HCT116 (cell line): ENCODE data around the gene ZEB2. TPM values are rescaled to one million over a fixed set of nuclear protein-coding genes. Genes with fewer than 3 reads are reported as not detected.

Experiments
- ATAC-seq: fragments of 200-7000 bp; cut with Tn5 transposase; 2 replicates; pipeline ENCODE4 v1.9.1; 2020; ENCODE audit warnings: mild to moderate bottlenecking, moderate library complexity
- BruUV-seq: library from RNA; stranded (reverse); fragments of 400-500 nt; replicated peaks from 2 replicates; lab custom pipeline; 2021; lab: Mats Ljungman, UMichigan
- CTCF ChIA-PET: fragments of 300-600 bp; sonication (Branson Sonifier 250); formaldehyde crosslinking; loops from one replicate; lab custom pipeline; 2021; ENCODE audit warnings: antibody characterized with exemption; lab: Charles Lee
- POLR2A ChIA-PET: fragments of 300-600, 350-600 bp; sonication (Branson Sonifier 250); formaldehyde crosslinking; loops from one replicate; lab custom pipeline; 2021; ENCODE audit warnings: antibody characterized with exemption; lab: Charles Lee
- RAD21 ChIA-PET, 2 experiments: fragments of 300-600 bp; sonication (Branson Sonifier 250); formaldehyde crosslinking; loops; one replicate each; lab custom pipeline; 2023; ENCODE audit warnings: low total read pairs in 2 of 2; ENCODE audit not compliant: uncharacterized antibody in 2 of 2, unreplicated experiment in 2 of 2, low non-redundant PET in 1 of 2; lab: Charles Lee
- DNase-seq: peaks from one replicate; pipeline ENCODE4 v3.0.0-alpha.2; 2010; ENCODE audit warnings: low read depth, low spot score
- H2AFZ ChIP-seq: fragments of 200-600 bp; shearing (Covaris generic), sonication (generic); 2 replicates; pipeline ENCODE4 v1.6.1; 2017; ENCODE audit warnings: low read depth, mixed run types, mixed read lengths, antibody characterized with exemption, low read length; ENCODE audit not compliant: poor library complexity, severe bottlenecking
- H3K27ac ChIP-seq: 2 replicates; pipeline ENCODE4 v1.5.1; 2012; ENCODE audit warnings: low read depth, low read length
- H3K27me3 ChIP-seq: fragments of 200-600 bp; sonication (generic); 2 replicates; pipeline ENCODE4 v1.6.1; 2016; ENCODE audit warnings: mixed run types, low read length, mixed read lengths; ENCODE audit not compliant: insufficient read depth
- H3K36me3 ChIP-seq, 2 experiments: fragments of 200-500 bp in 1 of 2; fragments of 200-600 bp in 1 of 2; sonication (Bioruptor generic) in 1 of 2; sonication (generic) in 1 of 2; 2 replicates each; pipeline versions ENCODE4 v1.5.1 to v1.6.1; 2014 to 2016; ENCODE audit warnings: low read length in 2 of 2, inconsistent platforms in 1 of 2, mixed read lengths in 1 of 2, mixed run types in 1 of 2; ENCODE audit not compliant: insufficient read depth in 2 of 2, control insufficient read depth in 1 of 2
- H3K4me1 ChIP-seq, 2 experiments: fragments of 200-600 bp in 1 of 2; sonication (generic) in 1 of 2; 2 replicates each; pipeline versions ENCODE4 v1.5.1 to v1.6.1; 2012 to 2017; ENCODE audit warnings: low read length in 2 of 2, inconsistent platforms in 1 of 2, mild to moderate bottlenecking in 1 of 2, mixed read lengths in 1 of 2, mixed run types in 1 of 2, moderate library complexity in 1 of 2; ENCODE audit not compliant: insufficient read depth in 2 of 2, control insufficient read depth in 1 of 2
- H3K4me2 ChIP-seq: fragments of 200-600 bp; sonication (generic); 2 replicates; pipeline ENCODE4 v1.6.1; 2017; ENCODE audit warnings: mixed run types, low read length, mixed read lengths
- H3K4me3 ChIP-seq, 2 experiments: fragments of 200-600 bp in 1 of 2; sonication (generic) in 1 of 2; replicated peaks in 1 of 2; 2 replicates each; pipeline ENCODE4 v1.5.1; 2011 to 2016; ENCODE audit warnings: low read length in 2 of 2, control low read depth in 1 of 2, low read depth in 1 of 2, mild to moderate bottlenecking in 1 of 2, mixed read lengths in 1 of 2, mixed run types in 1 of 2
- H3K79me2 ChIP-seq: fragments of 200-600 bp; sonication (generic); 2 replicates; pipeline ENCODE4 v1.6.1; 2017; ENCODE audit warnings: mild to moderate bottlenecking, mixed run types, low read length, moderate library complexity, mixed read lengths; ENCODE audit not compliant: insufficient read depth
- H3K9ac ChIP-seq: fragments of 200-600 bp; sonication (generic); 2 replicates; pipeline ENCODE4 v1.6.1; 2016; ENCODE audit warnings: low read length, mixed read lengths
- H3K9me2 ChIP-seq: fragments of 200-600 bp; sonication (generic), shearing (Covaris generic); 2 replicates; pipeline ENCODE4 v1.6.1; 2017; ENCODE audit warnings: mixed run types, mild to moderate bottlenecking, moderate library complexity; ENCODE audit not compliant: insufficient read depth
- H3K9me3 ChIP-seq, 2 experiments: fragments of 200-500 bp in 1 of 2; fragments of 200-600 bp in 1 of 2; sonication (Bioruptor generic) in 1 of 2; sonication (generic) in 1 of 2; 2 replicates each; pipeline ENCODE4 v1.6.1; 2014 to 2017; ENCODE audit warnings: low read length in 2 of 2, mixed read lengths in 2 of 2, inconsistent platforms in 1 of 2, low read depth in 1 of 2, mild to moderate bottlenecking in 1 of 2, mixed run types in 1 of 2, moderate library complexity in 1 of 2; ENCODE audit not compliant: control insufficient read depth in 1 of 2, insufficient read depth in 1 of 2
- H4K20me1 ChIP-seq: fragments of 200-600 bp; sonication (generic), shearing (Covaris generic); 2 replicates; pipeline ENCODE4 v1.6.1; 2017; ENCODE audit warnings: mixed run types, mild to moderate bottlenecking, moderate library complexity; ENCODE audit not compliant: insufficient read depth
- CTCF ChIP-seq, 3 experiments: fragments of 200-600 bp in 1 of 3; sonication (generic) in 1 of 3; IDR thresholded peaks in 2 of 3; conservative IDR thresholded peaks in 1 of 3; 2 replicates each; pipeline ENCODE4 v1.5.1; 2012 to 2017; ENCODE audit warnings: low read depth in 2 of 3, low read length in 2 of 3, antibody characterized with exemption in 1 of 3, borderline replicate concordance in 1 of 3, control low read depth in 1 of 3, mild to moderate bottlenecking in 1 of 3, mixed read lengths in 1 of 3, mixed run types in 1 of 3, moderate library complexity in 1 of 3; ENCODE audit not compliant: insufficient read depth in 1 of 3
- EGR1 ChIP-seq: IDR thresholded peaks from 2 replicates; pipeline ENCODE4 v1.6.1; 2012; ENCODE audit warnings: low read depth
- EZH2phosphoT487 ChIP-seq: fragments of 200-600 bp; IDR thresholded peaks from 2 replicates; pipeline ENCODE4 v1.6.1; 2018; ENCODE audit warnings: antibody characterized with exemption, borderline replicate concordance
- FOSL1 ChIP-seq: IDR thresholded peaks from 2 replicates; pipeline ENCODE4 v1.6.1; 2012; ENCODE audit warnings: low read depth
- RAD21 ChIP-seq: IDR thresholded peaks from 2 replicates; pipeline ENCODE4 v1.6.1; 2012; ENCODE audit warnings: low read depth, mild to moderate bottlenecking
- SIN3A ChIP-seq: IDR thresholded peaks from 2 replicates; pipeline ENCODE4 v1.6.1; 2012; ENCODE audit warnings: low read depth
- SRF ChIP-seq: IDR thresholded peaks from 2 replicates; pipeline ENCODE4 v1.6.1; 2012; ENCODE audit warnings: low read depth
- YY1 ChIP-seq: IDR thresholded peaks from 2 replicates; pipeline ENCODE4 v1.6.1; 2011; ENCODE audit warnings: low read length, low read depth, moderate library complexity, mild to moderate bottlenecking; ENCODE audit not compliant: insufficient replicate concordance; ENCODE audit errors: extremely low read depth
- ZFX ChIP-seq: fragments of 450-650 bp; IDR thresholded peaks from 2 replicates; pipeline ENCODE4 v1.6.1; 2017
- ZNF274 ChIP-seq: fragments of 200-500 bp; sonication (Bioruptor generic); IDR thresholded peaks from 2 replicates; pipeline ENCODE4 v1.6.1; 2014; ENCODE audit warnings: mild to moderate bottlenecking, low read depth, low read length, inconsistent platforms
- intact Hi-C: fragments of 100-400 bp; cut with micrococcal nuclease; formaldehyde crosslinking; loops from 2 replicates; pipeline ENCODE4 v1.10.0; 2022
- total RNA-seq: library from RNA; stranded (reverse); gene quantifications from one replicate; pipeline ENCODE4 v1.2.1, GENCODE V29; 2021; ENCODE audit not compliant: unreplicated experiment
- TF ChIP-seq, protein P1 (sequence below): IDR thresholded peaks from 2 replicates; pipeline ENCODE4 v1.6.1; 2012
- TF ChIP-seq, protein P2 (sequence below): IDR thresholded peaks from 2 replicates; pipeline ENCODE4 v1.6.1; 2012; ENCODE audit warnings: low read depth
- TF ChIP-seq, protein P3 (sequence below): IDR thresholded peaks from 2 replicates; pipeline ENCODE4 v1.6.1; 2012

ZEB2 gene
- total RNA-seq, 1 experiment from 2014 or later = 0.81 TPM

DNA sequence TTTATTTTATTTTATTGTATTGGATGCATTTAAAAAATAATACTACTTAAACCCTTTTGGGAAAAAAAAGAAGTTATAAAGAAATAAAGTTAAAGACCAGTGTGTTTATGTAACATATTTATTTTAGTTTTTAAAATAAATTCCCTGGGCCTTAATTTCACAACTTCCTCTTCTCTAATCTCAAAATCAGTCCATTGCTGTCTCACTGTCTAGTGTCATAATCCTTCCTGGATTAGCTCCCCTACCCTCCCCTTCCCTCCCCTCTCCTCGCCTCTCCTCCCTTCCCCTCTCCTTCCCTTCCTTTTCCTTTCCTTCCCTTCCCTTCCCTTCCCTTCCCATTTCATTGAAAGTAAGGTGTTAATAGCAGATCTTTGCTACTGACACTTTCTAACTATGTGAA is 40.3 kb upstream of the ZEB2 start:
- Histone ChIP-seq H3K9ac (no peak overlapping the region), H3K4me3 (no peak overlapping the region), H3K9me2 (no peaks in the 10 kb centered on the region), H2AFZ (no peak overlapping the region), H3K9me3 (no peaks in the 10 kb centered on the region), H3K27ac (no peak overlapping the region), H4K20me1 (no peaks in the 10 kb centered on the region), H3K4me1 (no peaks in the 10 kb centered on the region), H3K27me3 (no peaks in the 10 kb centered on the region), H3K79me2 (no peaks in the 10 kb centered on the region), H3K4me2 (no peak overlapping the region), H3K36me3 (no peaks in the 10 kb centered on the region)
- BruUV-seq = no TSS peak
- RAD21 ChIA-PET = no interaction called here
- POLR2A ChIA-PET = no interaction called here
- DNase-seq = no peak
- CTCF ChIA-PET = no interaction called here
- no peak for ATAC-seq
- TF ChIP-seq ZNF274 = no peak
- TF ChIP-seq SIN3A = no peak
- TF ChIP-seq EZH2phosphoT487 = no peak
- TF ChIP-seq YY1 = no peak
- no peak for TF ChIP-seq ZFX
- TF ChIP-seq FOSL1 = no peak
- intact Hi-C loops = loop anchor here (5.0 kb wide), 1 partner anchor 133 kb away; no protein-coding TSS in a partner anchor

DNA sequence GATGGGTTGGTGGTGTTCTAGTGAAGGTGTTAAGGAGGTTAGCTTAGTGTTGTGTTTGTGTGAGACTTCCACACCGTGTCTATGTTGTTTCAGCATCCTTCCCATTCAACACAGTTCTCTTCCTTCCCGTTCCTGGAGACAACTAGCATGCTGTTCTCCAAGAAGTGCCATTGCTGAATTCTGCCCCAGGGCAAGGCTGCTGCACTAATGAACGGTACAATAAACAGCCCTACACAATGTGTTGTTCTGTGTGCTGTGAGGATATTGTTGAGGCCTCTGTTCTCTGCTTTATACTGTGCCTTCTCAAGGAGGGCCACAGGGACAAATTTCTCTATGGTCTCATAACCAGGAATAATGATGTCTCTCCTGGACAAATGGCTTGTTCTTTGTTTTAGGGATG is 39.8 kb upstream of the ZEB2 start:
- H2AFZ ChIP-seq = no peak overlapping the region
- H3K4me2 ChIP-seq = no peak overlapping the region
- no peaks in the 10 kb centered on the region for H4K20me1 ChIP-seq
- DNase-seq (no peak), ATAC-seq (no peak)
- no peaks in the 10 kb centered on the region for H3K79me2 ChIP-seq
- RAD21 ChIA-PET = no interaction called here
- CTCF ChIA-PET = no interaction called here
- intact Hi-C loops = loop anchor here (5.0 kb wide), 1 partner anchor 132 kb away; no protein-coding TSS in a partner anchor
- no peak overlapping the region for H3K27ac ChIP-seq
- H3K9me2 ChIP-seq = no peaks in the 10 kb centered on the region
- no peaks in the 10 kb centered on the region for H3K9me3 ChIP-seq
- H3K36me3 ChIP-seq = no peaks in the 10 kb centered on the region
- H3K4me3 ChIP-seq = no peak overlapping the region
- no TSS peak for BruUV-seq
- POLR2A ChIA-PET = no interaction called here
- no peaks in the 10 kb centered on the region for H3K27me3 ChIP-seq
- H3K9ac ChIP-seq = no peak overlapping the region
- TF ChIP-seq, protein P1, sequence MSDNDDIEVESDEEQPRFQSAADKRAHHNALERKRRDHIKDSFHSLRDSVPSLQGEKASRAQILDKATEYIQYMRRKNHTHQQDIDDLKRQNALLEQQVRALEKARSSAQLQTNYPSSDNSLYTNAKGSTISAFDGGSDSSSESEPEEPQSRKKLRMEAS = no peak
- TF ChIP-seq, protein P2, sequence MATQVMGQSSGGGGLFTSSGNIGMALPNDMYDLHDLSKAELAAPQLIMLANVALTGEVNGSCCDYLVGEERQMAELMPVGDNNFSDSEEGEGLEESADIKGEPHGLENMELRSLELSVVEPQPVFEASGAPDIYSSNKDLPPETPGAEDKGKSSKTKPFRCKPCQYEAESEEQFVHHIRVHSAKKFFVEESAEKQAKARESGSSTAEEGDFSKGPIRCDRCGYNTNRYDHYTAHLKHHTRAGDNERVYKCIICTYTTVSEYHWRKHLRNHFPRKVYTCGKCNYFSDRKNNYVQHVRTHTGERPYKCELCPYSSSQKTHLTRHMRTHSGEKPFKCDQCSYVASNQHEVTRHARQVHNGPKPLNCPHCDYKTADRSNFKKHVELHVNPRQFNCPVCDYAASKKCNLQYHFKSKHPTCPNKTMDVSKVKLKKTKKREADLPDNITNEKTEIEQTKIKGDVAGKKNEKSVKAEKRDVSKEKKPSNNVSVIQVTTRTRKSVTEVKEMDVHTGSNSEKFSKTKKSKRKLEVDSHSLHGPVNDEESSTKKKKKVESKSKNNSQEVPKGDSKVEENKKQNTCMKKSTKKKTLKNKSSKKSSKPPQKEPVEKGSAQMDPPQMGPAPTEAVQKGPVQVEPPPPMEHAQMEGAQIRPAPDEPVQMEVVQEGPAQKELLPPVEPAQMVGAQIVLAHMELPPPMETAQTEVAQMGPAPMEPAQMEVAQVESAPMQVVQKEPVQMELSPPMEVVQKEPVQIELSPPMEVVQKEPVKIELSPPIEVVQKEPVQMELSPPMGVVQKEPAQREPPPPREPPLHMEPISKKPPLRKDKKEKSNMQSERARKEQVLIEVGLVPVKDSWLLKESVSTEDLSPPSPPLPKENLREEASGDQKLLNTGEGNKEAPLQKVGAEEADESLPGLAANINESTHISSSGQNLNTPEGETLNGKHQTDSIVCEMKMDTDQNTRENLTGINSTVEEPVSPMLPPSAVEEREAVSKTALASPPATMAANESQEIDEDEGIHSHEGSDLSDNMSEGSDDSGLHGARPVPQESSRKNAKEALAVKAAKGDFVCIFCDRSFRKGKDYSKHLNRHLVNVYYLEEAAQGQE = no peak
- TF ChIP-seq CTCF (IDR thresholded peaks at IDR 0.05 in 2 of 3, conservative IDR thresholded peaks at IDR 0.05 in 1 of 3; ENCODE audit: borderline replicate concordance in 1 of 3, insufficient read depth in 1 of 3, low read depth in 2 of 3, low read length in 2 of 3) = no peak
- no peak for TF ChIP-seq SRF
- no peak for TF ChIP-seq RAD21
- no peak for TF ChIP-seq EGR1
- TF ChIP-seq, protein P3, sequence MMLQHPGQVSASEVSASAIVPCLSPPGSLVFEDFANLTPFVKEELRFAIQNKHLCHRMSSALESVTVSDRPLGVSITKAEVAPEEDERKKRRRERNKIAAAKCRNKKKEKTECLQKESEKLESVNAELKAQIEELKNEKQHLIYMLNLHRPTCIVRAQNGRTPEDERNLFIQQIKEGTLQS = no peak
- no peaks in the 10 kb centered on the region for H3K4me1 ChIP-seq
